Raji (cell line): ENCODE results near the gene ERC1.

ENCODE experiments used
- POLR2A ChIP-seq: IDR thresholded peaks from 2 replicates; pipeline ENCODE4 v1.6.1; 2011; ENCODE audit warnings: low read depth, low read length, control low read depth; ENCODE audit not compliant: insufficient read depth

The ERC1 gene

GRCh38 chr12:1313906-1314305, 322.9 kb downstream of the ERC1 start:
- no peak for TF ChIP-seq POLR2A

GRCh38 chr12:1314523-1314922, 323.5 kb downstream of the ERC1 start:
- no peak for TF ChIP-seq POLR2A

GRCh38 chr12:1318327-1319031, 327.5 kb downstream of the ERC1 start:
- TF ChIP-seq POLR2A = no peak

- no peak for TF ChIP-seq POLR2A
These were observed 328.2 kb downstream of the ERC1 start for GRCh38 chr12:1319212-1319611.

GRCh38 chr12:1320021-1320420, 329.0 kb downstream of the ERC1 start:
- no peak for TF ChIP-seq POLR2A

GRCh38 chr12:1322821-1323220, 331.8 kb downstream of the ERC1 start:
- TF ChIP-seq POLR2A = no peak

- TF ChIP-seq POLR2A = no peak
These were observed 333.1 kb downstream of the ERC1 start for GRCh38 chr12:1324099-1324498.

- no peak for TF ChIP-seq POLR2A
These were observed 333.9 kb downstream of the ERC1 start for GRCh38 chr12:1324910-1325309.

- TF ChIP-seq POLR2A = no peak
These were observed 334.6 kb downstream of the ERC1 start for GRCh38 chr12:1325666-1326065.

- no peak for TF ChIP-seq POLR2A
These were observed 335.2 kb downstream of the ERC1 start for GRCh38 chr12:1326258-1326657.

- no peak for TF ChIP-seq POLR2A
These were observed 337.4 kb downstream of the ERC1 start for GRCh38 chr12:1328391-1328790.

GRCh38 chr12:1329784-1330476, 338.9 kb downstream of the ERC1 start:
- no peak for TF ChIP-seq POLR2A

- TF ChIP-seq POLR2A = no peak
These were observed 339.4 kb downstream of the ERC1 start for GRCh38 chr12:1330477-1330827.

GRCh38 chr12:1332327-1332726, 341.3 kb downstream of the ERC1 start:
- no peak for TF ChIP-seq POLR2A

GRCh38 chr12:1338483-1339177, 347.6 kb downstream of the ERC1 start:
- no peak for TF ChIP-seq POLR2A
